GOT3 (cell line): ENCODE results near the gene BDH2.

ENCODE experiments used
- DNase-seq: peaks from one replicate; lab custom pipeline; 2025; ENCODE audit warnings: mixed read lengths; lab: John Stamatoyannopoulos, UW

BDH2 gene

DNA sequence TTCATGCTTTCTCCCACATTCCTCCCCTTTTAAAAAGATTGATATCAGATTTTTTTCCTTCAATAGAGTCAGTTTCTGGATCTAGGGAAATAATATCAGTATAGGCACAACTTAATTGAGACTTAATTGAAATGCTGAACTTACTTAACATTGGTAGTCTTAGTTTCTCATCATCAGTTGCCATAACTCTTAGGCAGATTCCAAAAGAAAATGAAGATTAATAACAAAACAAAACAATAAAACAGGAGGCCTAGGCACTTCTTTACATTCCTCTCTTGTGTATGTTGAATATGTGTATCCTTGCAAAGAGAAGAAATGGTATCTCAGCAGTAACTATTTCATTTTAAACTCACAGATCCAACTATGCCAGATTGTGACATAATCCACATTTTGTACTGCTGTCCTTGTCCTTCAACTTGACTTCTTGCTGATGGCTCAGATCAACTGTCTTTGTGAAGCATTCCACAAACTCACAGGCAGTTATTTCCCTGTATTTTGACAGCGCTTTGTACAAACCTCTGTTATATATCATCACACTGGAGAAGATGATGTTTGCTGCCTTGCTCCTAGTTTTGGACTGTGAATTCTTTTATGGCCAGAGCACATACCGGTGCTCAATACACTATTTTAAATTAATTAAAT lies 14.0 kb downstream of the BDH2 start:
- no peak for DNase-seq

DNA sequence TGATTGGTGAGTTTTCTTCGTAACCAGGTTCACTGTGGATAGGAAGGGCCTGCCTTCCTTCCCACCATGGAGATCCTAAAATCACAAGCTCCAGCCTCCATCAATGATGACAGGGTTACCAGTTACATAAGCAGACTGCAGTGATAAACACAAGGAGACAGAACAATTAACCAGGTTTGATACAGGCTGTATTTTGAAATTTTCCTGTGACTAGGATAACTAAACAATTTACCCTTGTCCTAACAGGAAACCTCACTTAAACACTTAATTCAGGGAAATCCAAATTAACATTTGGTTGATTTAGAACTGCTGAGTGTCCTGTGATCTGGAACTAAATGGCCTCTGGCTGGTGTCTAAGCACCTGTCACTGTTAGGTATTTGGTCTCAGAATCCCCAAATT lies 20.0 kb downstream of the BDH2 start:
- no peak for DNase-seq

DNA sequence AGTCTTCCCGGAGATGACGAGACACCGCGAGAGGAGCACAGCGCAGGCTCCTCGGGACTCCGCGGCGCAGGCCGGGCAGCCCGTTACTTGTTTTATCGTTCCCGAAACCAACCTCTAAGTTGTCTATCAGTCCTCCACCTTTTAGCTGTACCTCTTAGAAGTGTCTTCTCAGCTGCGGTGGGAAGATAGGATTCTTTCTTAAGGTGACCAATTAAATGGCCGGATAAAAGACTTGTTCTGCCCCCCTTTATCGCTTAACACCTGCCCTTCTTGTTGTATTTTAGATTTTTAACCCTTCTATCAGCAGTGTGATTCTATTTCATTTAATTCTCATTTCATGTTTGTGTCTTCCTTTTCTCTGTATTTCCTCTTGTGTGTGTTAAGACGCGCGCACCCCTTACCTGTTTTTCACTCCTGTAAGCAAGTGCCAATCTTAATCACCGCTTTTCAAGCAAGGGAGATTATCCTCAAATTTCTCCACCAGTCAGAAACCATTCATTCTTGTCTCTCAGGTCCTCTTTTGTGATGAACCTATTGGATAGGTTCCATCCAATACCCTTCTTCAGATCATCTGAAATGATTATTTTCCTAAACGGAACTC lies 22.8 kb downstream of the BDH2 start, which contains the start of gene SLC9B2:
Gene SLC9B2, minus strand, starts transcription at position 15 of the 601 bp plus-strand sequence. CDS start 9,211 bp downstream, outside the sequence.
- peak; percentile 12 for DNase-seq

DNA sequence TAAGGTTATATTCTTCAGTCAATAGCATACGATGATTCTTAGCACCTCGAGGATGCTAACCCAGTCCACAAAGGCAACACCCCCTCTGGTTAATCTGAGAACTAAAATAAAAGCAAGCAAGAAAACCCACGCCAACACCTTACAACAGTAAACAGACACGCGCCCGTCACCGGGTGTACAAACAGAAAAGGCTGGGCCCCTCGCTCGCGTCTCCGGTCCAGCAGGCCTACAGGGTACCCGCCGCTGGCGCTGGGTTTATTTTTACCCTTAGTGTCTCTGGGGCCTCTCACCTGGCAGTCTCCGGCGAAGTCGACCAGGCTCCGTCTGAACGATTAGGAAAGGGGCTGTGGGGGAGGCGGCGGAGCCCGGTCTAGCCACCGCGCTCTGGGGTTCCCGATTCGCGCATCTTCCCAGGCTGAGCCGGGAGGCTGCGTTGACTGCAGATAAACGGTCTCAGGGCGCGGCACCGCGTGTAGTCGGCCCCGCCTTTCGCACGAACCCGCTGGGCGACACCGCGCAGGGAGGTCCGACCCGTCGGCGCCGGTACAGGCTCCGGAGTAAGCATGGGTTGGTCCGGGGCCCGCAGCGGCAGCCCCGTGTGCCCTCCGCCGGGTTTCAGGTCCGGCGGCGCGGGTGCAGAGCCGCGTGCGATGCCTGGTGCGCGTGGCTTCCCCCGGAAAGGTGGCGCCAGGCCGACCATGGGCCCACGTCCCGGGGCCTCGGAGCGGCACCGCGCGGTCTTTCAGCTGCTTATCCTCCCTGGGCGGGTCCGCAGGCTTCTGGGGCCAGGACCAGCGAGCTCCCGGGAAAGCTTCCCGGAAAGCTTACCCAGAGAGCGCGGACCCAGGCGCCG lies 23.5 kb downstream of the BDH2 start:
- DNase-seq: no peak

DNA sequence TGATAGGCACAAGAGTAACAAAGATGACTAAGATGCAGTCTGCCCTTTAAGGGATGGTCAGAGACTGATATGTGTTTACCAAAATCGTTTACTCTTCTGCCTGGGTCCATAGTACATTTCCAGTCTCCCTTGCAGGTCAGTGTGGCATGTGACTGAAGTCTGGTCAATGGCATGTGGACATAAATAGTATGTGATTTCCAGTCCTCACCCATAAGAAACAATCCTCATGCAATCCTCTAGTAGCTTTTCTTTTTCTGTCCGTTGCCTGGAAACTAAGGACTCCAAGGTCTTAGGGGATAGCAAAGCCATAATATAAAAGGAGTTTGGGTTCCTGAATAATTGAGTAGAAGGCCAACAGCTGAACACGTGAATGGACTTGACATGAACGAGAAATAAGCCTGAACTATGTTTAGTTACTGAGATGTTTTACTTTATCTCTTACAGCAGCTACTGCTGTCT lies 24.2 kb downstream of the BDH2 start:
- DNase-seq: no peak

DNA sequence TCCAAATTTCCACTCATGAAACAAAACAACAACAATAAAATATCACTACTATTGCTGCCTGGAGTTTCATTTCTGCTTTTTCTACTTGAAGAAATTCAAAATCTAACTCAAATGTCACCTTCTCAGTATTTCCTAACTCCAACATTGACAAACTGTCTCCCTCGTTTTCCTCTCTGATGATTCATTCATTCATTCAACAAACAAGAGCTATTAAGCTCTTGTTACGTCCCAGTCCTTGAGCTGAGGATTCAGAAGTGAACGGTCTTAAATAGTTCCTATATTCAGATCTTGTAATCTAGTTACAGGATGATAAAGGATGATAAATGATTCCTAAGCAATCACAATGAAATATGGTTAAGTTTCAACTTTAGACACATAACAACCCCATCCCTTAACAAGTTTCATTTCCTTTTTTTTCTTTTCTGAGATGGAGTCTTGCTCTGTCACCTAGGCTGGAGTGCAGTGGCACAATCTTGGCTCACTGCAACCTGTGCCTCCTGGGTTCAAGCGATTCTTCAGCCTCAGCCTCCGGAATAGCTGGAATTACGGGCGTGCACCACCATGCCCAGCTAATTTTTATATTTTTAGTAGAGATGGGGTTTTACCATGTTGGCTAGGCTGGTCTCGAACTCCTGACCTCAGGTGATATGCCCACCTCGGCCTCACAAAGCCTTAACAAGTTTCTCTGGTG lies 24.7 kb downstream of the BDH2 start:
- no peak for DNase-seq

DNA sequence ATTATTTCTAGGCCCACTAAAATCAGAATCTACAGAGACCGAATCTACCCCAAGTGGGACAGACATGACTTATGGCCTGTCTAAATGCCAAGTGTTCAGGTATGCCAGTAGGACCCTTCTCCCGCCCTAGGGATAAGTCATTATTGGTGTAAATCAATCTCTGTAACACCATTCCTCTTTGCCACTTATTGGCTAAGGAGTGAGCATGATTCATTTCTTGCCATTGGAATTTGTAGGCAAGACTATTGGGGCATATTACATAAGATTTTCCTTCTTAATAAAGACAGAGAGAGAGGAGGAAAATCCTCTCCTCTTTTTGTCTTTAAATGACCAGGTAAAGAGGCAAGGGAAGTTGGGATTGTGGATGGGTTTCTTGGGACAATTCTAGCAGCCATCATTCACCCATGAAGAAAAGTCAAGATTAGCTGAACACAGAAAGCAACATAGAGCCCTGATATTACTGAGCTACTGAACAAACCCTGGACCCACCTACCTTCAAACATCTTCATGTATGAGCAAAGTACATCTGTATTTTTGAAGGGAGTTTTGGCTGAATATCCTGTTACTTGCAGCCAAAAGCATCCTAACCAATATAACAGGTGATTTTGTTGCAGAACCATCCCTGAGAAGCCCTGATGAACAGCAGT lies 25.7 kb downstream of the BDH2 start:
- no peak for DNase-seq

DNA sequence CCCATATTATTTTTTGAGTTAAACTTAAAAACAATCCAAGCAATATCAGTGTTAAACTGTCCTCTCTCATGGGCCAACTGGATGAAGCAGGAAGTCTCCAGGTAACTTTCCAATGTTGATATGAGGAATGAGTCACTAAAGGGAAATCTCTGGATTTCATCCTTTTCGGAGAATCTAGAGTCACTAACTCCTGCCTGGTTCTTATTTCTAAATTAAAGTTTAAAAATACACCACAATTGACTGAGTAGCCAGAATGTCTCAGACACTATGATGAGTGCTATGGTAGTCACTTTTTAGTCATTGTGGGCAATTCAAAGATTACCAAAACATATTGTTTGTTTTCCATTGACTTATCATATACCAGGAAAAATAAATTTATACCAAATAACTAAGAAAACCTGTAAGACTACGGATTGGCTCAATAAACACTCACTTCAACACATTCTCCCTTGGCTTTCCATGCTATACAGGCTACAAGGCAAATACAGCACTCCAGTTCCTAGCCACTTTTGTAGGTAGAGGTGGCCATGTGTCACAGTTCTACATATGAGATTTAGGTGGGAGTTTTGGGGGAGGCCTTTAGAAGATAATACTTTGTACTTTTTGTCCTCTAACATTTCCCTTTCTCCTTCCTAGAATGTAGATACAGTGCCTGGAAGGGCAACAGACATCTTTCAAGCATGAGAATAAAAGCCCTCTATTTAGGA lies 31.6 kb downstream of the BDH2 start:
- DNase-seq: no peak

DNA sequence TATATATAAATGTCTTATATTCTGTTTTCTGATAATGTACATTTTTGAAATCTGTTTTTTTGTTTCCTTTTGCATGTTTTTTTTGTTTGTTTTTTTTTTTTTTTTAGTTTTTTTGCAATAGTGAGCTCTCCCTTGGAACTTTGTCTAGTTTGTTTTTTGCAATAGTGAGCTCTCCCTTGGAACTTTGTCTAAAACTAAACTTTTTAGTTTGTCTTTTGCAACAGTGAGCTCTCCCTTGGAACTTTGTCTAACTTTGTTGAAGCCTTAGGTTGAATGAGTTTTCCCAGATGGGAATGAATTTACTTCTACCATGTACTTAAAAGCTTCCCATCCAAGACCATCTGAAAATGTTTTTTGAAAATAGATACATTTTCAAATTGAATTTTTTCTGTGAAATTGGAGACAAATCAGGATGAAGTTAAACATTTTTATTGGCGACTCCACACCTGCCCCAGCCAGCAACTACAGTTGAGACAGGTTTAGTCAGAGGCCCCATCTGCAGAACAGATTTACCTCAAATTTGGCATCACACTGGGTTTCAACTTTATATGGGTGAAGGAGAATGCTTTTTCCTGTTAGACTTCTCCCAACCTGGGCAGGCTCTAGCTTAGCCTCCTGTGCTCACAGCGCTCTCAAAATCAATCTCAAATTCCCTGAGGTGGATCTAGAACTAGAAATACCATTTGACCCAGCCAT lies 39.0 kb downstream of the BDH2 start:
- DNase-seq: no peak

DNA sequence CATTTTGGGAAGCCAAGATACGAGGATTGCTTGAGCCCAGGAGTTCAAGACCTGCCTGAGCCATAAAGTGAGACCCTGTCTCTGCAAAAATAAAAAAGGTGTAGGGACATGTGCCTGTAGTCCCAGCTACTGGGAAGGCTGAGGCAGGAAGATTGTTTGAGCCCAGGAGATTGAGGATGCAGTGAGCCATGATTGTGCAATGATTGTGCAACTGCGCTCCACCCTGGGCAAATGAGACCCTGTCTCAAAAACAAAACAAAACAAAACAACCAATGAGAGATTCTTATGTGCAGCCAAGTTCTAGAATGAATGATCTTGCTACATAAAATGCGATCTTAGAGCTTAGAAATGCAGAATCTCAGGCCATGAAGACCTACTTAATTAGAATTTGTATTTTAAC lies 45.6 kb downstream of the BDH2 start:
- DNase-seq: no peak

DNA sequence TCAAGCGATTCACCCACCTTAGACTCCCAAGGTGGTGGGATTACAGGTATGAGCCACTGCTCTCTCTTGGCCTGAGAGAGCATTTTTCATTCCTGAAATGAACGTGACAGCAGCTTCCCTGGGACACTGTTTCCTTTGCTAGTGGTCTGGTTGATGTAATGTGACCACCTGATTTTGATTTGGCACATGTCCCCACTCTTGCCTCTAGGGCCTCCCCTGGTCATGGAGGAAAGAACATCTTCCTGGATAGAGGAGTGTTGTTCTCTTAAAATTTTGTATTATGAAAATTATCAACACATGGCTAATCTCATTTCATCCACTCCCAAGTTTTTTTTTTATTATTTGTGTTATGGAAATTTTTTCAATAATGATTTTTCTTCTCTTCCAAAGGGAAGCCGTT lies 46.9 kb downstream of the BDH2 start:
- no peak for DNase-seq

DNA sequence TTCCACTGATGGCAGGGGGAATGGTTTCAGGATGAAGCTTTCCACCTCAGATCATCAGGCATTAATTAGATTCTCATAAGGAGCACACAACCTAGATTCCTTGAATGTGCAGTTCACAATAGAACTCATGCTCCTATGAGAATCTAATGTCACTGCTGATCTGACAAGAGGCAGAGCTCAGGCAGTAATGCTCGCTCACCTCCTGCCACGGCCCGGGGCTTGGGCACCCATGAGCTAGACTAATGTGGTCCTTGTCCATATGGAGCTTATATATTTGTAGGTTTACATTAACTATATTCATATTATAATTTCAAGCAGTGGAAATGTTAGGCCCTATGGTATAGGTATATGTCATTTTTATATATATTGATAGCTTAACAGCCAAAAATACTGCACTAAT lies 47.5 kb downstream of the BDH2 start:
- DNase-seq: no peak

DNA sequence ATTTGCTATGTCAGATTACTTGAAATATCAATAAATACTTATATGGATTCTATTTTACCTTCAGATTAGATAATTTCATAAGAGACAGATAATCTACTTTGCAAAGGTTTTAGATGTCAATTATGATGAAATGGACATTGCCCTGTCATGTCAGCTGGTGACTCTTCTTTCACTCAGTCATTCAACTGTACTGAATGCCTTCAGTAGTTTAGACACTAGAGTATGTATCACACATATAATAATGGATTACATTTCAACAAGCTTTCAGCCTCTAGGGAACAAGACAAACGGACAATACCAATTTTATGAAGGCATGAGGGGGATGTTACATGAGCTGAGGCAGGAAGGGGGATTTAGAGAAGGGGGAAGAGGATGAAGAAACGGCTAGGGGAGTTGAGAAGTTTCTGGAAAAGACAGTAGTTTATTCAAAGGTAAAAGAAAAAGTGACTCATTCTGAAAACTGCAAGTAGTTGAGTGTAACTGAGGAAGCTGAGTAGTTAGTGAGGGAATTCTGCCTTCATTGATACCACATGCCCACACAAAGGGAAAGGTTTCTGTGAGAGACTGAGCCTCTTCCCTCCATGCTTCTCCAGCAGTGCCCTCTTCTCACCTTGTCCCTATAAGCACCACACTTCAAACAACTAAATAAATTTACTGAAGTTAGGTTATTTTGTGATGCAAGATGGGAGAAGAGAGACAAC lies 48.7 kb downstream of the BDH2 start:
- no peak for DNase-seq

DNA sequence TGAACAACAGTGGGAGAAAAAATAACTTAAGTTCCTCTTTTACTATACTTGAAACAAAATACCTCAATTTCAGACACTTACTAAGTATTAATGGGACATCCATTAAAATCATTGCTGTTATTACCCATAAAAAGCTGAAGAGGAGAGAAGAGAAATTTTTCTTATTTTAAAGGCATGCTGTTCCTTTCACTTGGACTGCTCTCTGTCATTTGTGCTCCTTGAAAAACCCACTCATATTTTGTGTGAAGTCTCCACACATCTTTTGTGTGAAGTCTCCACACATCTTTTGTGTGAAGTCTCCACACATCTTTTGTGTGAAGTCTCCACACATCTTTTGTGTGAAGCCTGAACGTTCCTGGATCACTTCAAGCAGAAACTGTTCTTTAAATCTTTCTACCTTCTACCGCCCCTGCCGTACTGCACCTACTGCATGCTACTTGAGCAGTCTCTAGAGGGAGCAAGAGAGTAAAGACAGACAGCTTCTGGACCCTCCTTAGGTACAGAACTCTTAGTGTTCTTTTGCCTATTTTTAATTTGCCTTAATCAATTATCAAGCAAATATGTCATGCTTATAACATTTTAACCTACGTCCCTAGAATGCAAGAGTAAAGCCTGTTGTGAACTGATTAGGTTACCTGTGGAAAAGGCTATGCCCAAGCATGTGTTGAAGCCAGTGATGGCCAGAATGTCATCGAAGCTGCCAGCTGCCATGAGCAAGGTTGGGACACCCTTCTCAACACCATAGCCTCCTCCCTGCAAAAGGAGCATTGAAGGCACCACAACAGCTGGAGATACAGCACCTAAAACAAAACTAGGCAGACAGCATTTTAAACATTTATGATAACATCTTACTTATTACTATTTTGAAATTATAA lies 53.0 kb downstream of the BDH2 start:
- no peak for DNase-seq

DNA sequence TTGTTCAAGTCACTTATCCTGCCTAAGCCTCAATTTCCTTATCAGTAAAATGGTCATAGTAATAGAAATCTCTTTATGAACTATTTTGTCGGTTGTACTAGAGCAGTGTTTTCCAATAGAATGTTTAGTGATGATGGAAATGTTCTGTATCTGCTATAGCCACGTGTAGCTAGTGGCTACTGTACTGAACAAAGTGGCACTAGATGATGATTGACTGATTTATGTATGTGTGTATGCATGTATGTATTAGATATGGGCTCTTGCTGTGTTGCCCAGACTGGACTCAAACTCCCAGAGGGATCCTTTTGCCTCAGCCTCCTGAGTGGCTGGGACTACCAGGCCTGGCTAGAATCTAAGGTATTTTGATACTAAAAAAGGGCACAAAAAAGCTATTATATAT lies 55.5 kb downstream of the BDH2 start:
- no peak for DNase-seq

DNA sequence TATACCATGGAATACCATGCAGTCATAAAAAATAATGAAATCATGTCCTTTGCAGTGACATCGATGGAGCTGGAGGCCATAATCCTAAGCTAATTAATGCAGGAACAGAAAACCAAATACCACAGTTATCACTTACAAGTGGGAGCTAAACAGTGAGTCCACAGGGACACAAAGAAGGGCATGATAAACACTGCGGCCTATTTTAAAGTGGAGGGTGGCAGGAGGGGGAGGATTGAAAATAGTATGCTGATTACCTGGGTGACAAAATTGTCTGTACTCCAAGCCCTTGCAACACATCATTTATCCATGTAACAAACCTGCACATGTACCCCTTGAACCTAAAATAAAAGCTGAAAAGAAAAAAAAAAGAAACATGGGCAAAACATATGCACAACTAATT lies 63.5 kb downstream of the BDH2 start:
- DNase-seq: no peak

DNA sequence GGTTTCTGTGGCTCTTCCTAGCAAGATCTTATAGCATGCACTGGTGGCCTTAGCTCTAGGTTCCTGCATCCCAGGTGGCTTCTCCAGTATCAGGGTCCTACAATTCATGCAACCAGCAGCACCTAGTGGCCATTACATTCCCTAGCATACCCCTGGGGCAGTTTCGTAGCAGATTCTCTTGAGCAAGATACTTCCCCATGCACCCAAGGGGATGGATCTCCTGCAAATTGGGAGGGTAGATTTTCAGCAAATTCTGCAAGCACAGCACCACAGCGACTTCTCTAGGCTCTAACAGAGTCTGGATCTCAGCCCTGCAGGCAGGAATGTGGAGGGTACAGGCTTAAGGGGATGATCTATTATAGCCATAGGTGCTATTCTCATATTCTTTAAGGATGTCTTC lies 67.1 kb downstream of the BDH2 start:
- DNase-seq: no peak

DNA sequence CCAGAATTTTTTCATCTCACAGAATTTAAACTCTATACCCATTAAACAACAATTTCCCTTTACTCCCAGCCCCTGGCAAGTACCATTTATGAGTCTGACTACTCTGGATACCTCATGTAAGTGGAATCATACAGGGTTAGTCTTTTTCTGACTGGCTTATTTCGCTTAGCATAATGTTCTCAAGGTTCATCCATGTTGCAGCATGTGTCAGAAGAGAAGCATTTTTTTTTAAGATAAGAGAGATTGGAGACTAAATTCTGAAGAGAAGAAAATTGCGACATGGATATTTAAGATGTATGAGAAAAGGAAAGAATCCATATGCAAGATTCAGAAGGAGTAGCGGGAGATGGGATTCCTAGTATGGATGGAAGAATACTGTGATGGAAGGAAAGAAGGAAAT lies 68.8 kb downstream of the BDH2 start:
- no peak for DNase-seq

DNA sequence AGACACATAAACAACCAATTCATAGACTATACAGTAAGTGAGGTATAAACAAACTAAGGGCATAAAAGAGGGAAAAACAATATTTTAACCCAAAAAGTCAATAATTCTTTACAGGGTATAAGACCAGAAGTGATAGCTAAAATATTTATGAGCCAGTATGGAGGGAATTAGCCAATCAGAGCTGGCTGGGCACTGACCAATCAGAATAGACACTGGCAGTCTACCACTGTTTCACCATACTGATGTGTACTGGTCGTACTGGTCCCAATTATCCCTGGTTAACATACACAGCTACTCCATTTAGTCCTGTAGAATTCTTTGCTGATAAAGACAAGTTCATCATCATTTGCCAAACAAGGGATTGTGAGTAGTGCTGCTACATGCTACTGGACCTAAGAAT lies 70.3 kb downstream of the BDH2 start:
- DNase-seq: no peak
